ENCODE results near the gene DGKG. TPM values are rescaled to one million over a fixed set of nuclear protein-coding genes. Genes with fewer than 3 reads are reported as not detected.
A peak's percentile ranks its signal among the peaks of the same experiment; 100 is the strongest.

DGKG gene
- total and polyA plus RNA-seq, 2 of the 8 experiments (the other 6 are each of a cell fraction or from before 2014, with no cell fraction given): 0.30 to 0.48 TPM

DNA sequence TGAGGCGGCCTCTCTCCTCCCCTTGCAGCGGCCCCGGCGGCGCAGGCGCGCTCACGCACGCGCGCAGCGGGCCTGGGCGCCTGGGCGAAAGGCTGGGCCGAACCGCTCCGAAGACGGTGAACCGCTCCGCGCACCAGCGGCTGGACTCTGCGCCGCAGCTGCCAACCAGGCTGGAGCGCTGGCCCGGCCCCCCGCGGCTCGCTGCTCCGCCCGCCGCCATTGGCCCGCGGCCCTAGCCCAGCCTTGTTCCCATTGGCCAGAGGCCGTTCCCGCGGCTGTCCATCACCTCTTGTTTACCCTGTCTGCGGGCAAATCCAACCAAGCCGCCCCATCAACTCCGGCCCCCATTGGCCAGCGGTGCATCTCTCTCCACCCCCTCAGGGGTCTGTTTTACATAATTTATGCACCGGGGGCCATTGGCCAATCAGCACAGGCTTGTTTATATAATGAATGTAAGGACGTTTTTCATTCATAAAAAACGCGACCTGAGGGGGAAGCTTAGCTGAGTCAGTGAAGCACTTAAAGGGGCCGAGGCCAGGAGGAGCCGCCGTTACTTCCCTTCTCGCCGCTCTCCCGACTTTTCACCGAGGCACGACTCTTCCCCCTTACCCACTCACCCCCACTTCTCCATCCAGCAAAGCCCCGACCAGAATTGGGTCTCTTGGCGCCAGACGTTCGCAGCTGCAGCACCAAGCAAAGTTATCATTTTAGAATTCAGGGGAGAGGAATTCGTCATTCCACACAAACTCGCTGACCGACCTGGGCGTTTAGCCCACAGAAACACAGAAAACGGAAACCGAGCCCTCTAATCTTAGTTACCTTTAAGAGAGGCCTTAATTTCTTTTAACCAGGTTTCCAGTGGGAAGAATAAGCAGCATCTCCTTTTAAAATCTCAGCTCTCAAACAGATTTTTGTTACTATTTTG, 252.8 kb downstream of the DGKG start, which contains the start of gene ETV5:
Gene ETV5, minus strand, starts transcription at position 149 of the 925 bp plus-strand sequence. CDS start 3,221 bp downstream, outside the sequence.
- WGBS, 2 experiments (ENCODE audit: extremely low coverage in 1 of 2, insufficient coverage in 1 of 2, insufficient read length in 1 of 2, insufficient replicate concordance in 2 of 2, low coverage in 1 of 2, low lambda C conversion rate in 2 of 2, missing lambda C conversion rate in 1 of 2): 2% methylated on average over 39 of the region's 63 CpGs; no CpG with 5 or more reads in 1 of the 2 experiments
- Histone ChIP-seq H3K9ac (replicated peaks in 1 of 4; ENCODE audit: extremely low read depth in 1 of 4, low read depth in 3 of 4, low read length in 3 of 4) (peak within 1 kb of the TSS; percentile 54 to 68 (median 62); a peak in 6 of 7 replicates), H3K4me3 (ENCODE audit: extremely low read depth in 1 of 4, insufficient read depth in 2 of 4, low read depth in 3 of 4, low read length in 4 of 4) (peak within 1 kb of the TSS; percentile 37 to 87 (median 74)), H3K4me1 (replicated peaks in 1 of 4; ENCODE audit: control insufficient read depth in 3 of 4, insufficient read depth in 4 of 4, low read length in 3 of 4) (peaks cover 0 to 11% (median 7%) of the 10 kb centered on the region in 4 experiments; a peak in 6 of 7 replicates), H3K36me3 (ENCODE audit: control insufficient read depth in 2 of 4, insufficient read depth in 4 of 4, low read length in 3 of 4) (no peaks in the 10 kb centered on the region; a peak in 2 of 8 replicates), H3K79me1 (ENCODE audit: low read depth, low read length) (no peaks in the 10 kb centered on the region), H3K79me2 (ENCODE audit: control insufficient read depth in 1 of 2, insufficient read depth in 2 of 2, low read length in 2 of 2) (peaks cover 0 to 21% of the 10 kb centered on the region in 2 experiments; a peak in 2 of 4 replicates), H3K4me2 (ENCODE audit: insufficient read depth in 1 of 2, low read depth in 2 of 2, low read length in 2 of 2) (peak within 1 kb of the TSS; percentile 88 to 90), H4K5ac (ENCODE audit: insufficient read length, low read depth, low read length) (no peak within 1 kb of the TSS), H3K27ac (ENCODE audit: low read depth, low read length) (no peak within 1 kb of the TSS), H2BK15ac (ENCODE audit: low read length) (peak within 1 kb of the TSS; percentile 46; the same call in 1 of the 2 replicates), H2BK5ac (ENCODE audit: low read depth, low read length) (peak within 1 kb of the TSS; percentile 24; the same call in 1 of the 2 replicates), H4K91ac (replicated peaks; ENCODE audit: insufficient read length, low read length) (no peak within 1 kb of the TSS), H3K23ac (ENCODE audit: insufficient read length) (no peak within 1 kb of the TSS), H3K56ac (replicated peaks; ENCODE audit: insufficient read length, low read depth, low read length) (peak within 1 kb of the TSS; percentile 47), H2BK120ac (replicated peaks; ENCODE audit: low read depth, low read length) (no peak within 1 kb of the TSS), H3K23me2 (ENCODE audit: low read depth, low read length) (peaks cover 16% of the 10 kb centered on the region), H2AFZ (ENCODE audit: low read length) (0 out of 2 replicates have a peak within 1 kb of the TSS, but pooled peaks have one; percentile 27), H3K14ac (ENCODE audit: insufficient read length) (no peak within 1 kb of the TSS), H3K4ac (replicated peaks; ENCODE audit: insufficient read length, low read depth, low read length) (no peak within 1 kb of the TSS), H4K20me1 (replicated peaks in 1 of 2; ENCODE audit: control insufficient read depth in 1 of 2, insufficient read depth in 2 of 2, low read length in 2 of 2) (peaks cover 0 to 6% of the 10 kb centered on the region in 2 experiments), H2BK12ac (ENCODE audit: low read depth, low read length) (peak within 1 kb of the TSS; percentile 46; the same call in 1 of the 2 replicates), H2AK5ac (ENCODE audit: low read depth, low read length) (no peak within 1 kb of the TSS), H3K9me3 (ENCODE audit: insufficient read depth in 2 of 2, low read depth in 1 of 2, low read length in 1 of 2) (no peaks in the 10 kb centered on the region), H2BK20ac (ENCODE audit: low read length) (no peak within 1 kb of the TSS), H4K8ac (ENCODE audit: extremely low read depth, insufficient read depth, low read length) (peak within 1 kb of the TSS; percentile 61; the same call in 1 of the 2 replicates), H3K18ac (ENCODE audit: extremely low read depth, low read length) (no peak within 1 kb of the TSS; the same call in 1 of the 2 replicates), H3K27me3 (replicated peaks in 1 of 4; ENCODE audit: control insufficient read depth in 3 of 4, extremely low read depth in 1 of 4, insufficient read depth in 3 of 4, low read length in 3 of 4) (peaks cover 34 to 68% (median 52%) of the 10 kb centered on the region in 4 experiments)
- ChIA-PET POLR2A (ENCODE audit: partially characterized antibody) (interaction anchor here (0.7 to 4.0 kb wide), 22 partner anchors 11 to 196 kb away, joined by 3 to 56 read pairs (median 5); partner anchors contain the start of gene TRA2B), CTCF (ENCODE audit: partially characterized antibody) (interaction anchor here (1.0 to 1.4 kb wide), 4 partner anchors 36 to 133 kb away, joined by 3 to 4 read pairs (median 3); no protein-coding TSS in a partner anchor)
- FAIRE-seq (peak; percentile 13), DNase-seq (ENCODE audit: low read depth in 1 of 2, low spot score in 2 of 2) (peak; percentile 93 to 98)
- no peak; the same call in 1 of the 2 replicates for TF ChIP-seq CEBPB (IDR thresholded peaks at IDR 0.05; ENCODE audit: low read depth, low read length)
- TF ChIP-seq RFX5 (IDR thresholded peaks at IDR 0.05; ENCODE audit: borderline replicate concordance, low read depth, low read length): no peak
- peak; percentile 96 for TF ChIP-seq SP1 (IDR thresholded peaks at IDR 0.05; ENCODE audit: low read depth, low read length)
- peak; percentile 87 for TF ChIP-seq CHD2 (IDR thresholded peaks at IDR 0.05; ENCODE audit: low read length)
- no peak for TF ChIP-seq RNF2 (IDR thresholded peaks at IDR 0.05; ENCODE audit: borderline replicate concordance, low read depth, low read length, missing control alignments, poor library complexity, severe bottlenecking)
- no peak for TF ChIP-seq SIRT6 (IDR thresholded peaks at IDR 0.05; ENCODE audit: low read length)
- TF ChIP-seq NANOG (IDR thresholded peaks at IDR 0.05; ENCODE audit: insufficient read depth, low read depth, low read length, poor library complexity, severe bottlenecking): no peak
- TF ChIP-seq SP4 (IDR thresholded peaks at IDR 0.05; ENCODE audit: low read length): no peak
- peak; percentile 11 for TF ChIP-seq ASH2L (IDR thresholded peaks at IDR 0.05; ENCODE audit: low read length)
- TF ChIP-seq, protein P1, sequence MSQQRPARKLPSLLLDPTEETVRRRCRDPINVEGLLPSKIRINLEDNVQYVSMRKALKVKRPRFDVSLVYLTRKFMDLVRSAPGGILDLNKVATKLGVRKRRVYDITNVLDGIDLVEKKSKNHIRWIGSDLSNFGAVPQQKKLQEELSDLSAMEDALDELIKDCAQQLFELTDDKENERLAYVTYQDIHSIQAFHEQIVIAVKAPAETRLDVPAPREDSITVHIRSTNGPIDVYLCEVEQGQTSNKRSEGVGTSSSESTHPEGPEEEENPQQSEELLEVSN (IDR thresholded peaks at IDR 0.05): no peak
